Measurements from ENCODE around the gene FBXL15.

Gene FBXL15

DNA sequence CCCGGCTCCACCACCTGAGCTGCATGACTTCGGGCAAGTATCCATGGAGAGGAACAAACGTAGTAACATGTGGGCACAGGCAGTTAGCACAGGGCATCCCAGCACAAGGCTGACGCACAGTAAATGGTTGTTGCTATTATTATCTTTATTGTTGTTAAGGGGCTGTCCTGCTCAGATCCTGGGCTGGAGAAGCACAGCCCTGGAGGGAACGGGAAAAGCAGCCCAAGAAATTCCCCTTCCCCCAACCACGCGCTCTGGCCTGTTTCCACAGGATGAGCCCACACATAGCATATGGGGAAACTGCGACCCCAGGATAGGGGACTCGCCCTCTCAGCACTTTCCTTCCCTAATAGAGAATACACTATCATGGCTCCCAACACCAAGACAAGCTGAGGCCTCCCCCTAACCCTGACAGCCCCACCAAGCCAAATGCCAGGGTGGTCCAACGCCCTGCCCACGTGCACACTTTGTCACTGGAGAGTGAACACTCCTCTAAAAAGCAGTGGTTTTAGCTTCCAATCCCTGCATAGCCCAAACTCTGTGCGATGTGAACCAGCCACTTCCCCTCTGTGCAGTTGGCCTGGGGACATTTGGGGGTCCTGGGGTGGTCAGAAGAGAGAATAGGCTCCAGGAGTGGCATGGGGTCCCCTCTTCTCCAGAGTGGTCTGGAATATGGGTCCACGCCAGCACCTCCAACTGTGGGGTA is 13.1 kb upstream of the FBXL15 start:
- H3K4me3 ChIP-seq (replicated peaks; ENCODE audit: low read depth, low read length), result no peak overlapping the region
- TF ChIP-seq, protein P1, sequence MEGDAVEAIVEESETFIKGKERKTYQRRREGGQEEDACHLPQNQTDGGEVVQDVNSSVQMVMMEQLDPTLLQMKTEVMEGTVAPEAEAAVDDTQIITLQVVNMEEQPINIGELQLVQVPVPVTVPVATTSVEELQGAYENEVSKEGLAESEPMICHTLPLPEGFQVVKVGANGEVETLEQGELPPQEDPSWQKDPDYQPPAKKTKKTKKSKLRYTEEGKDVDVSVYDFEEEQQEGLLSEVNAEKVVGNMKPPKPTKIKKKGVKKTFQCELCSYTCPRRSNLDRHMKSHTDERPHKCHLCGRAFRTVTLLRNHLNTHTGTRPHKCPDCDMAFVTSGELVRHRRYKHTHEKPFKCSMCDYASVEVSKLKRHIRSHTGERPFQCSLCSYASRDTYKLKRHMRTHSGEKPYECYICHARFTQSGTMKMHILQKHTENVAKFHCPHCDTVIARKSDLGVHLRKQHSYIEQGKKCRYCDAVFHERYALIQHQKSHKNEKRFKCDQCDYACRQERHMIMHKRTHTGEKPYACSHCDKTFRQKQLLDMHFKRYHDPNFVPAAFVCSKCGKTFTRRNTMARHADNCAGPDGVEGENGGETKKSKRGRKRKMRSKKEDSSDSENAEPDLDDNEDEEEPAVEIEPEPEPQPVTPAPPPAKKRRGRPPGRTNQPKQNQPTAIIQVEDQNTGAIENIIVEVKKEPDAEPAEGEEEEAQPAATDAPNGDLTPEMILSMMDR (IDR thresholded peaks at IDR 0.05; ENCODE audit: low read length, missing control alignments), result no peak
- DNase-seq (ENCODE audit: low read depth), result no peak

DNA sequence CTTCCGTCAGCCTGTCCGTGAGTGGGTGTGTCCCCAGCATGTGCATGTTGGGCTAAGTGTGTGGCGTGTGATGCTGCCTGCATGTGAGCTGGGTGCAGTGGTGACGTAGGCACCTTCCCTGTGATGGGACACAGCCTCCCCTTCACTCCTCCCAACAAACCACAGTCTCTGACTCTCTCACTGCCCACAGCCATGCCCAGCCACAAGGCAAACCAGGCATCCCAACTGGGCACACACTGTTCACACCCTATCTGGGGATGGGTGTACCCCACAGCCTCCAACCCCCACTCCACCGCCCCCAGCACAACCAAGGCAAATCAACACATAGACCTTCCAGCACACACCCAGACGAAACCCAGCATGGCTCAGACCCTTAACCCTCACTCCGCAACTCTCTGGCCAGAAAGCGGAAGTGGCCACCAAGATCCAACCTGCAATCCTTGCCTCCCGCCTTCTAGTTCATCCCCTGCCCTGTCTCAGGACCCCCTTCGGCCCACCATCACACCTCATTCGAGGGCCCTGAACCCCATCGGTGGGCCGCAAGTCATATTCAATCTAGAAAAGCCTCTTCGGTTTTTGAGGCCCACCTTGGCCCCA is 12.4 kb upstream of the FBXL15 start:
- TF ChIP-seq, protein P1 (IDR thresholded peaks at IDR 0.05; ENCODE audit: low read length, missing control alignments), result no peak
- peak overlapping the region; percentile 44 for H3K4me3 ChIP-seq (replicated peaks; ENCODE audit: low read depth, low read length)
- no peak for DNase-seq (ENCODE audit: low read depth)

DNA sequence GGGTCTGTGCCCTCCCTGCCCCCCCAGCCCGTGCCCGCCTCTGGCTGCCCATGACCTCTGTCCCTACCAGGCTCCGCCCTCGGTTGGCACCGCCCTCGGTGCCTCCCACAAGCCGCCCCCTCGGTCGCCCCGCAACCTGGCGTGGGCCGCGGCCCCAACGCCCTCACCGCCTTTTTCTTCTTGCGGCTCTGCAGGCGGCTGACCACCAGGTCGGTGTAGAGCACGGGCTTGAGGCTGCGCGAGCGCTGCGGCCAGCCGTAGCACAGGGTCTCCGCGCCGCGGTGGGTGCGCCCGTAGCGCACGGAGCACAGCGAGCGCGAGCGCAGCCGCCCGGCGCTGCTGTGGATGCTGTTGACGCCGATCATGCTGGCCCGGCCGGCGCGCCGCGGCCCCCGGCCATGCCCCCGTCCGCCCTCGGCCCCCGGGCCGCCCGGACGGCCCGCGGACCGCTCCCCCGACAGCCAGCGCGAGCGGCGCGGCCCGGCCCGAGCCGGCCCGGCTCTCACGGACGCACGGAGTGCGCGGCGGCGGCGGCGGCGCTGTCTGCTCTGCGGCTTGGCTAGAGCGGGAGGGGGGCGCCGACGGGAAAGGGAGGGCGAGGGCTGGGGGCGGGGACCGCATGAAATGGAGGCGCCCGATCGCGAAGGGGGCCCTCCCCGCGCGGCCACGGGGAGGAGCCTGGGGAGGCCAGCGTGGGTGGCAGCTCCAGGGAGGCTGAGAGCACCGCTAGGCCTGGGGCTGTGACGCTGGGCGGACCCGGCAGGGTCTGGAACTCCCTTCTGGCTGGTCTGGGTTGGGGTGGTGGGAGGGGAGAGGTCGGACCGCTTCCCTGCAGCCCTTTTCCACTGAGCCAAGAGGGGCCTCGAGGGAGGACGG is 11.7 kb upstream of the FBXL15 start:
- DNase-seq (ENCODE audit: low read depth), result peak; percentile 42
- peak overlapping the region; percentile 44 for H3K4me3 ChIP-seq (replicated peaks; ENCODE audit: low read depth, low read length)
- TF ChIP-seq, protein P1 (IDR thresholded peaks at IDR 0.05; ENCODE audit: low read length, missing control alignments), result no peak

DNA sequence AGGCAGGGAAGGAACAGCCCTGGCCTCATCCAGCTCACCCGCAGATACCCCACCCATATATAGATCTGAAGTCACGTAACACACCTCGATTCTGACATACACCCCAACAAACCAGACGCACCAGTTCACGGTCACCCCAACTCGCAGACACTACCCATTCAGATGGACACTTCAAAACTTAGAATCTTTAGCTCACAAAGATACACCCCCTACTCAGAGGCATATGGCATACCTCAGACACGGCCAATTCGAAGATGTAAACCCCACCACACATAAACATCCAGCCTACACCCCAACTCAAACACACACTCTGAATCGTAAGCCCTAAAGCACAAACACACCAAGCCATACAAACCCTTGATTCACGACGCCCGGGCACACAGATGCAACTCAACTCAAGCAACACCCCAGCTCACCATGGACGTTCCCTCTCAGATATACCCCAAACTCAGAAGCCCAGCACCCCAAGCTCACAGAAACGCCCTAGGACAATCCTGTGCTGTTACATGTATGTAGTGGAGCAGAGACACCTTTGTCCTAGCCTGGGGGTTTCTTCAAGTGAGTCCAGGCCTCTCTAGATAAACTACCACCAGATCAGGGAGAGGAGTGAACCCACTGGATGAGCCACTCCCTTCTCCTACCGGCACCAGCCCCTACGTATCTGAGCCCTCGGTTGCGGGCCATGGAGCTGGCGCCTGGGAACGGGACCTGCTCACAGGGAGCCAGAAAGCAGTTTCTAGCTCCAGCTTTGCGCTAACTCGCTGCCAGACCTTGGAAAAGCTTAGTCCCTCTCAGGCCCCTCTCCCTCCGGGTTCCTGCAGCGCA is 10.8 kb upstream of the FBXL15 start:
- no peak for DNase-seq (ENCODE audit: low read depth)

GRCh38 chr10:102410429-102411073 is 10.1 kb upstream of the FBXL15 start:
- peak overlapping the region; percentile 46 for H3K4me3 ChIP-seq (replicated peaks; ENCODE audit: low read depth, low read length)
- TF ChIP-seq, protein P1 (IDR thresholded peaks at IDR 0.05; ENCODE audit: low read length, missing control alignments), result no peak
- no peak for DNase-seq (ENCODE audit: low read depth)

More for the DNA sequence above, 10.8 kb upstream of the FBXL15 start:
- TF ChIP-seq, protein P1 (IDR thresholded peaks at IDR 0.05; ENCODE audit: low read length, missing control alignments), result no peak
- peak overlapping the region; percentile 46 for H3K4me3 ChIP-seq (replicated peaks; ENCODE audit: low read depth, low read length)
